ENCODE data around the gene C10orf95. TPM values are rescaled to one million over a fixed set of nuclear protein-coding genes. Genes with fewer than 3 reads are reported as not detected.

C10orf95 gene
- polyA plus RNA-seq, 1 experiment = not detected

- Histone ChIP-seq H3K27ac (ENCODE audit: low read depth, low read length) (no peak overlapping the region), H3K27me3 (ENCODE audit: control insufficient read depth, insufficient read depth, low read length) (no peaks in the 10 kb centered on the region), H3K9me3 (ENCODE audit: control insufficient read depth, insufficient read depth, low read length) (no peaks in the 10 kb centered on the region; the same call in 1 of the 2 replicates), H3K4me3 (ENCODE audit: low read depth, low read length) (no peak overlapping the region)
- ChIA-PET CTCF (interaction anchor here (1.0 to 1.2 kb wide), 3 partner anchors 9 to 76 kb away, joined by 3 to 5 read pairs (median 3); no protein-coding TSS in a partner anchor), POLR2A (no interaction called here)
- DNase-seq (ENCODE audit: low read depth, low spot score) = no peak
- no peak for TF ChIP-seq CTCF (IDR thresholded peaks at IDR 0.05; ENCODE audit: low read depth, low read length)
These were observed 48.8 kb downstream of the C10orf95 start for GRCh38 chr10:102402512-102402896.

DNA sequence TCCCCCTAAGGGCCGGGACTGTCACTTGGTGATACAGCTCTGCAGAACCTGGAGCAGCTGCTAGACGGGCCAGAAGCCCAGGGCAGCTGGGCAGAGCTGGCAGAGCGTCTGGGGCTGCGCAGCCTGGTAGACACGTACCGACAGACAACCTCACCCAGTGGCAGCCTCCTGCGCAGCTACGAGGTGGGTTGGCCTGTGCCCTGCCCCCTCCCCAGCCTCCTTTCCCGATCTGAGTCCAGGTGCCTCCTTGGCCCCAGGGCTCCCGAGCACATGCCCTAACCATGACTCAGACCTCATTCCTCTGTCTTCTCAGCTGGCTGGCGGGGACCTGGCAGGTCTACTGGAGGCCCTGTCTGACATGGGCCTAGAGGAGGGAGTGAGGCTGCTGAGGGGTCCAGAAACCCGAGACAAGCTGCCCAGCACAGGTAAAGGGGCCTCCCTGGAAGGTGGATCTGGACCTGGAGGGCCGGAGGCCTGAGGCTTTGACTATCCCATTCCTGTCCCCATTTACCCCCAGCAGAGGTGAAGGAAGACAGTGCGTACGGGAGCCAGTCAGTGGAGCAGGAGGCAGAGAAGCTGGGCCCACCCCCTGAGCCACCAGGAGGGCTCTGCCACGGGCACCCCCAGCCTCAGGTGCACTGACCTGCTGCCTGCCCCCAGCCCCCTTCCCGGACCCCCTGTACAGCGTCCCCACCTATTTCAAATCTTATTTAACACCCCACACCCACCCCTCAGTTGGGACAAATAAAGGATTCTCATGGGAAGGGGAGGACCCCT is 49.4 kb downstream of the C10orf95 start:
- CTCF ChIA-PET = interaction anchor here (0.8 to 4.2 kb wide), 3 partner anchors 8 to 172 kb away, joined by 3 to 33 read pairs (median 5); partner anchors contain the start of gene FBXL15
- POLR2A ChIA-PET = interaction anchor here (0.6 kb wide), 1 partner anchor 139 kb away, joined by 15 read pairs; no protein-coding TSS in a partner anchor
- Histone ChIP-seq H3K9me3 (ENCODE audit: control insufficient read depth, insufficient read depth, low read length) (no peaks in the 10 kb centered on the region; the same call in 1 of the 2 replicates), H3K27ac (ENCODE audit: low read depth, low read length) (no peak overlapping the region), H3K4me3 (ENCODE audit: low read depth, low read length) (no peak overlapping the region), H3K27me3 (ENCODE audit: control insufficient read depth, insufficient read depth, low read length) (no peaks in the 10 kb centered on the region)
- TF ChIP-seq CTCF (IDR thresholded peaks at IDR 0.05; ENCODE audit: low read depth, low read length) = no peak
- DNase-seq (ENCODE audit: low read depth, low spot score) = no peak

- no peaks in the 10 kb centered on the region for H3K27me3 ChIP-seq (ENCODE audit: control insufficient read depth, insufficient read depth, low read length)
- H3K9me3 ChIP-seq (ENCODE audit: control insufficient read depth, insufficient read depth, low read length) = no peaks in the 10 kb centered on the region; the same call in 1 of the 2 replicates
- ChIA-PET CTCF (interaction anchor here (0.8 to 4.2 kb wide), 4 partner anchors 16 to 174 kb away, joined by 3 to 33 read pairs (median 12); partner anchors contain the start of genes ELOVL3 and FBXL15), POLR2A (interaction anchor here (0.6 kb wide), 1 partner anchor 140 kb away, joined by 15 read pairs; no protein-coding TSS in a partner anchor)
- H3K27ac ChIP-seq (ENCODE audit: low read depth, low read length) = peak overlapping the region; percentile 21
- no peak overlapping the region for H3K4me3 ChIP-seq (ENCODE audit: low read depth, low read length)
- no peak for DNase-seq (ENCODE audit: low read depth, low spot score)
- TF ChIP-seq CTCF (IDR thresholded peaks at IDR 0.05; ENCODE audit: low read depth, low read length) = no peak
These were observed 50.0 kb downstream of the C10orf95 start for GRCh38 chr10:102401342-102401654.

- Histone ChIP-seq H3K27me3 (ENCODE audit: control insufficient read depth, insufficient read depth, low read length) (no peaks in the 10 kb centered on the region), H3K9me3 (ENCODE audit: control insufficient read depth, insufficient read depth, low read length) (no peaks in the 10 kb centered on the region; the same call in 1 of the 2 replicates), H3K4me3 (ENCODE audit: low read depth, low read length) (no peak overlapping the region), H3K27ac (ENCODE audit: low read depth, low read length) (peak overlapping the region; percentile 21)
- ChIA-PET CTCF (interaction anchor here (0.8 to 4.2 kb wide), 10 partner anchors 10 to 242 kb away, joined by 3 to 33 read pairs (median 12); partner anchors contain the start of genes ELOVL3 and FBXL15), POLR2A (interaction anchor here (0.6 kb wide), 1 partner anchor 140 kb away, joined by 15 read pairs; no protein-coding TSS in a partner anchor)
- no peak for TF ChIP-seq CTCF (IDR thresholded peaks at IDR 0.05; ENCODE audit: low read depth, low read length)
- no peak for DNase-seq (ENCODE audit: low read depth, low spot score)
These were observed 50.6 kb downstream of the C10orf95 start for GRCh38 chr10:102400598-102401341.
